Astrocyte of the cerebellum (primary cell): ENCODE measurements around the gene RNF144A.

ENCODE experiments used
- DNase-seq: peaks from one replicate; pipeline ENCODE4 v3.0.0-alpha.2; 2011; ENCODE audit warnings: low read depth
- H3K4me3 ChIP-seq: 2 replicates; pipeline ENCODE4 v1.5.1; 2011; ENCODE audit warnings: mild to moderate bottlenecking, low read depth, low read length, moderate library complexity
- CTCF ChIP-seq: IDR thresholded peaks from 2 replicates; pipeline ENCODE4 v1.5.1; 2012; ENCODE audit warnings: low read length, low read depth, moderate library complexity, mild to moderate bottlenecking; ENCODE audit errors: missing control alignments
- in situ Hi-C: cut with HindIII; loops from 2 replicates; pipeline ENCODE4 v1.10.0; 2017; ENCODE audit warnings: low sequenced_read_pairs

The RNF144A gene

GRCh38 chr2:6908291-6908690 is 8.9 kb upstream of the RNF144A start:
- DNase-seq: no peak
- TF ChIP-seq CTCF: no peak
- H3K4me3 ChIP-seq: no peak overlapping the region
- in situ Hi-C loops: no loop called here

GRCh38 chr2:6909431-6910385 is 7.5 kb upstream of the RNF144A start:
- DNase-seq: no peak
- in situ Hi-C loops: loop anchor here (10.0 kb wide), 1 partner anchor 115 kb away; no protein-coding TSS in a partner anchor
- no peak overlapping the region for H3K4me3 ChIP-seq
- no peak for TF ChIP-seq CTCF

- in situ Hi-C loops: loop anchor here (10.0 kb wide), 1 partner anchor 113 kb away; no protein-coding TSS in a partner anchor
These were observed 5.5 kb upstream of the RNF144A start for GRCh38 chr2:6911721-6912120.

GRCh38 chr2:6913415-6914157 is 3.6 kb upstream of the RNF144A start:
- no peak for DNase-seq
- H3K4me3 ChIP-seq: no peak overlapping the region
- in situ Hi-C loops: loop anchor here (10.0 kb wide), 1 partner anchor 111 kb away; no protein-coding TSS in a partner anchor
- TF ChIP-seq CTCF: no peak

More at GRCh38 chr2:6911721-6912120, 5.5 kb upstream of the RNF144A start:
- TF ChIP-seq CTCF: no peak
- no peak for DNase-seq
- H3K4me3 ChIP-seq: no peak overlapping the region

GRCh38 chr2:6914828-6915227 is 2.4 kb upstream of the RNF144A start:
- in situ Hi-C loops: loop anchor here (10.0 kb wide), 1 partner anchor 110 kb away; no protein-coding TSS in a partner anchor
- H3K4me3 ChIP-seq: no peak overlapping the region
- DNase-seq: no peak

More at GRCh38 chr2:6914828-6915227, 2.4 kb upstream of the RNF144A start:
- no peak for TF ChIP-seq CTCF
